H1 (cell line): ENCODE data around the gene VPS35L. TPM values are rescaled to one million over a fixed set of nuclear protein-coding genes. Genes with fewer than 3 reads are reported as not detected.
A peak's percentile ranks its signal among the peaks of the same experiment; 100 is the strongest.

Experiments used
- CTCF ChIA-PET: fragments of 300-600 bp; sonication (Branson Sonifier 250); formaldehyde crosslinking; loops from one replicate; lab custom pipeline; 2021; ENCODE audit not compliant: partially characterized antibody; lab: Charles Lee
- POLR2A ChIA-PET: fragments of 300-600 bp; sonication (Branson Sonifier 250); formaldehyde crosslinking; loops from one replicate; lab custom pipeline; 2021; ENCODE audit warnings: inconsistent platforms; ENCODE audit not compliant: partially characterized antibody; lab: Charles Lee
- DNase-seq, 2 experiments: peaks; one replicate each; pipeline versions ENCODE4 v3.0.0 to v3.0.0-alpha.2; 2010 to 2022; ENCODE audit warnings: low spot score in 2 of 2, low read depth in 1 of 2, mixed read lengths in 1 of 2
- FAIRE-seq: peaks from 2 replicates; lab custom pipeline; 2011; peaks lifted over from hg19 to GRCh38; lab: Jason Lieb, UNC
- H2AFZ ChIP-seq: 2 replicates; pipeline ENCODE4 v1.8.1; 2012; ENCODE audit warnings: low read length, inconsistent platforms
- H2AK5ac ChIP-seq: 2 replicates; pipeline ENCODE4 v1.6.1; 2013; ENCODE audit warnings: low read depth, low read length
- H2BK120ac ChIP-seq: replicated peaks from 2 replicates; pipeline ENCODE3; 2013; ENCODE audit warnings: low read depth, low read length, inconsistent platforms
- H2BK12ac ChIP-seq: 2 replicates; pipeline ENCODE4 v1.6.1; 2013; ENCODE audit warnings: low read depth, low read length
- H2BK15ac ChIP-seq: 2 replicates; pipeline ENCODE4 v1.6.1; 2013; ENCODE audit warnings: low read length
- H2BK20ac ChIP-seq: 2 replicates; pipeline ENCODE4 v1.6.1; 2013; ENCODE audit warnings: low read length
- H2BK5ac ChIP-seq: 2 replicates; pipeline ENCODE4 v1.6.1; 2013; ENCODE audit warnings: low read depth, low read length
- H3K14ac ChIP-seq: 2 replicates; pipeline ENCODE4 v1.6.1; 2013; ENCODE audit warnings: inconsistent platforms; ENCODE audit not compliant: insufficient read length
- H3K18ac ChIP-seq: 2 replicates; pipeline ENCODE4 v1.6.1; 2013; ENCODE audit warnings: low read length; ENCODE audit errors: extremely low read depth
- H3K23ac ChIP-seq: 2 replicates; pipeline ENCODE4 v1.6.1; 2013; ENCODE audit warnings: inconsistent platforms; ENCODE audit not compliant: insufficient read length
- H3K23me2 ChIP-seq: 2 replicates; pipeline ENCODE4 v1.6.1; 2013; ENCODE audit warnings: low read depth, low read length
- H3K27ac ChIP-seq: 2 replicates; pipeline ENCODE4 v1.6.1; 2011; ENCODE audit warnings: low read depth, low read length, inconsistent platforms
- H3K27me3 ChIP-seq, 4 experiments: replicated peaks in 1 of 4; 1 replicate in 1 of 4; 2 replicates in 3 of 4; pipeline versions ENCODE4 v1.6.1 to v1.8.1; 2011 to 2013; ENCODE audit warnings: low read length in 3 of 4, mild to moderate bottlenecking in 3 of 4, inconsistent platforms in 2 of 4, mixed read lengths in 2 of 4, moderate library complexity in 1 of 4; ENCODE audit not compliant: control insufficient read depth in 3 of 4, insufficient read depth in 3 of 4; ENCODE audit errors: extremely low read depth in 1 of 4
- H3K36me3 ChIP-seq, 4 experiments: 2 replicates each; pipeline versions ENCODE4 v1.6.1 to v1.8.1; 2011 to 2013; ENCODE audit warnings: mild to moderate bottlenecking in 4 of 4, low read length in 3 of 4, moderate library complexity in 2 of 4, control low read depth in 1 of 4, inconsistent platforms in 1 of 4; ENCODE audit not compliant: insufficient read depth in 4 of 4, control insufficient read depth in 2 of 4
- H3K4ac ChIP-seq: replicated peaks from 2 replicates; pipeline ENCODE3; 2013; ENCODE audit warnings: low read length, low read depth, mixed read lengths, inconsistent platforms; ENCODE audit not compliant: insufficient read length
- H3K4me1 ChIP-seq, 4 experiments: replicated peaks in 1 of 4; 1 replicate in 1 of 4; 2 replicates in 3 of 4; pipeline versions ENCODE4 v1.6.1 to v1.8.1; 2011 to 2013; ENCODE audit warnings: low read length in 3 of 4, inconsistent platforms in 2 of 4, mixed read lengths in 1 of 4; ENCODE audit not compliant: insufficient read depth in 4 of 4, control insufficient read depth in 3 of 4
- H3K4me2 ChIP-seq, 2 experiments: 2 replicates each; pipeline versions ENCODE4 v1.6.1 to v1.8.1; 2011 to 2013; ENCODE audit warnings: low read depth in 2 of 2, low read length in 2 of 2, control low read depth in 1 of 2, inconsistent platforms in 1 of 2, mild to moderate bottlenecking in 1 of 2; ENCODE audit not compliant: insufficient read depth in 1 of 2
- H3K4me3 ChIP-seq, 4 experiments: fragments of 200-600, 300-600 bp in 1 of 4; sonication (generic), shearing (Covaris generic), sonication (Bioruptor Twin) in 1 of 4; 2 replicates each; pipeline versions ENCODE4 v1.5.1 to v1.8.1; 2011 to 2016; ENCODE audit warnings: low read length in 4 of 4, low read depth in 3 of 4, control low read depth in 2 of 4, inconsistent platforms in 2 of 4, mild to moderate bottlenecking in 2 of 4, mixed read lengths in 1 of 4, moderate library complexity in 1 of 4; ENCODE audit not compliant: insufficient read depth in 2 of 4; ENCODE audit errors: extremely low read depth in 1 of 4
- H3K56ac ChIP-seq: replicated peaks from 2 replicates; pipeline ENCODE3; 2013; ENCODE audit warnings: low read depth, mild to moderate bottlenecking, mixed read lengths, low read length, inconsistent platforms; ENCODE audit not compliant: insufficient read length
- H3K79me1 ChIP-seq: 2 replicates; pipeline ENCODE4 v1.6.1; 2013; ENCODE audit warnings: low read depth, low read length, control low read depth
- H3K79me2 ChIP-seq, 2 experiments: 2 replicates each; pipeline versions ENCODE4 v1.6.1 to v1.8.1; 2012 to 2013; ENCODE audit warnings: low read length in 2 of 2, mild to moderate bottlenecking in 2 of 2, inconsistent platforms in 1 of 2; ENCODE audit not compliant: insufficient read depth in 2 of 2, control insufficient read depth in 1 of 2
- H3K9ac ChIP-seq, 4 experiments: replicated peaks in 1 of 4; 1 replicate in 1 of 4; 2 replicates in 3 of 4; pipeline versions ENCODE4 v1.6.1 to v1.8.1; 2011 to 2013; ENCODE audit warnings: low read depth in 3 of 4, low read length in 3 of 4, control low read depth in 2 of 4, mild to moderate bottlenecking in 2 of 4, moderate library complexity in 2 of 4, inconsistent platforms in 1 of 4; ENCODE audit errors: extremely low read depth in 1 of 4
- H3K9me3 ChIP-seq, 2 experiments: 2 replicates each; pipeline versions ENCODE4 v1.6.1 to v1.8.1; 2012 to 2013; ENCODE audit warnings: mild to moderate bottlenecking in 2 of 2, moderate library complexity in 2 of 2, control low read depth in 1 of 2, inconsistent platforms in 1 of 2, low read depth in 1 of 2, low read length in 1 of 2, mixed read lengths in 1 of 2; ENCODE audit not compliant: insufficient read depth in 2 of 2
- H4K20me1 ChIP-seq, 2 experiments: replicated peaks in 1 of 2; 2 replicates each; pipeline versions ENCODE3 to v1.8.1; 2011 to 2013; ENCODE audit warnings: inconsistent platforms in 2 of 2, low read length in 2 of 2, mild to moderate bottlenecking in 1 of 2; ENCODE audit not compliant: insufficient read depth in 2 of 2, control insufficient read depth in 1 of 2
- H4K5ac ChIP-seq: 2 replicates; pipeline ENCODE4 v1.6.1; 2013; ENCODE audit warnings: low read length, low read depth, mixed read lengths, inconsistent platforms; ENCODE audit not compliant: insufficient read length
- H4K8ac ChIP-seq: 2 replicates; pipeline ENCODE4 v1.8.0; 2013; ENCODE audit warnings: mild to moderate bottlenecking, moderate library complexity, low read length, inconsistent platforms; ENCODE audit not compliant: insufficient read depth; ENCODE audit errors: extremely low read depth
- H4K91ac ChIP-seq: replicated peaks from 2 replicates; pipeline ENCODE3; 2013; ENCODE audit warnings: low read length, mixed read lengths, inconsistent platforms; ENCODE audit not compliant: insufficient read length
- ASH2L ChIP-seq: fragments of 200-600, 300-600 bp; sonication (generic); IDR thresholded peaks from one replicate; pipeline ENCODE4 v1.7.1; 2017; ENCODE audit warnings: low read length
- CEBPB ChIP-seq: IDR thresholded peaks from 2 replicates; pipeline ENCODE4 v1.6.1; 2012; ENCODE audit warnings: low read depth, low read length
- CHD1 ChIP-seq: IDR thresholded peaks from 2 replicates; pipeline ENCODE4 v1.6.1; 2012; ENCODE audit warnings: low read depth, low read length, improper control_type of control experiment
- CREB1 ChIP-seq: IDR thresholded peaks from 2 replicates; pipeline ENCODE4 v1.6.1; 2012; ENCODE audit warnings: inconsistent platforms
- EGR1 ChIP-seq: IDR thresholded peaks from 2 replicates; pipeline ENCODE4 v1.6.1; 2011; ENCODE audit warnings: low read depth, low read length, borderline replicate concordance
- HDAC2 ChIP-seq, 2 experiments: fragments of 300-600 bp in 1 of 2; sonication (generic) in 1 of 2; IDR thresholded peaks; 2 replicates each; pipeline ENCODE4 v1.6.1; 2011 to 2012; ENCODE audit warnings: low read depth in 2 of 2, low read length in 2 of 2, mild to moderate bottlenecking in 2 of 2, moderate library complexity in 2 of 2, borderline replicate concordance in 1 of 2, inconsistent platforms in 1 of 2
- NANOG ChIP-seq: IDR thresholded peaks from 2 replicates; pipeline ENCODE4 v1.6.1; 2011; ENCODE audit warnings: low read length, low read depth, mild to moderate bottlenecking, inconsistent platforms; ENCODE audit not compliant: insufficient read depth, poor library complexity, severe bottlenecking
- PHF8 ChIP-seq: fragments of 200-600 bp; sonication (generic); conservative IDR thresholded peaks from 2 replicates; pipeline ENCODE4 v1.7.1; 2012; ENCODE audit warnings: low read depth, mild to moderate bottlenecking, inconsistent platforms, low read length, moderate library complexity
- SAP30 ChIP-seq: fragments of 300-600 bp; sonication (generic); IDR thresholded peaks from 2 replicates; pipeline ENCODE4 v1.7.1; 2012; ENCODE audit warnings: low read length, moderate library complexity, mild to moderate bottlenecking, inconsistent platforms; ENCODE audit not compliant: insufficient read depth, insufficient replicate concordance
- SIX5 ChIP-seq: IDR thresholded peaks from 2 replicates; pipeline ENCODE4 v1.6.1; 2011; ENCODE audit warnings: mild to moderate bottlenecking, low read depth, low read length
- SP1 ChIP-seq: IDR thresholded peaks from 2 replicates; pipeline ENCODE4 v1.6.1; 2011; ENCODE audit warnings: low read depth, low read length
- SRF ChIP-seq: IDR thresholded peaks from 2 replicates; pipeline ENCODE4 v1.6.1; 2011; ENCODE audit warnings: mild to moderate bottlenecking, low read depth, low read length, moderate library complexity
- TAF1 ChIP-seq: IDR thresholded peaks from 2 replicates; pipeline ENCODE4 v1.6.1; 2011; ENCODE audit warnings: mild to moderate bottlenecking, low read depth, low read length
- WGBS, 2 experiments: shearing (Covaris generic) in 1 of 2; methylation state at CpG; one replicate each; pipeline versions ENCODE4 v1.1.6 to v1.1.7; 2013 to 2015; ENCODE audit warnings: low lambda C conversion rate in 2 of 2, mixed read lengths in 2 of 2, inconsistent platforms in 1 of 2, low coverage in 1 of 2, missing lambda C conversion rate in 1 of 2; ENCODE audit not compliant: insufficient replicate concordance in 2 of 2, insufficient coverage in 1 of 2, insufficient read length in 1 of 2; ENCODE audit errors: extremely low coverage in 1 of 2, missing lambda C conversion rate in 1 of 2; 5-methylcytosine and 5-hydroxymethylcytosine counted together
- polyA plus RNA-seq, 7 experiments: library from polyadenylated mRNA; depleted of rRNA in 3 of 7; stranded (reverse) in 5 of 7; unstranded in 2 of 7; fragments of >200 nt in 5 of 7; fragments of 200-250 nt in 2 of 7; gene quantifications; 1 replicate in 5 of 7; 2 replicates in 1 of 7; 4 replicates in 1 of 7; pipeline versions ENCODE4 v1.2.1 to v1.2.3, GENCODE V29; 2011 to 2013; ENCODE audit warnings: missing spikeins in 2 of 7, mixed read lengths in 2 of 7
- total RNA-seq: library from RNA; stranded (reverse); fragmentation: NEBNext Ultra II Directional; extraction: Animal tissue kit (Norgen Biotek cat#: 25700); gene quantifications from 2 replicates; pipeline ENCODE4 v1.2.1, GENCODE V29; 2021

VPS35L gene
- total and polyA plus RNA-seq, 2 of the 8 experiments (the other 6 are each of a cell fraction or from before 2014, with no cell fraction given): 31.5 to 57.1 TPM

DNA sequence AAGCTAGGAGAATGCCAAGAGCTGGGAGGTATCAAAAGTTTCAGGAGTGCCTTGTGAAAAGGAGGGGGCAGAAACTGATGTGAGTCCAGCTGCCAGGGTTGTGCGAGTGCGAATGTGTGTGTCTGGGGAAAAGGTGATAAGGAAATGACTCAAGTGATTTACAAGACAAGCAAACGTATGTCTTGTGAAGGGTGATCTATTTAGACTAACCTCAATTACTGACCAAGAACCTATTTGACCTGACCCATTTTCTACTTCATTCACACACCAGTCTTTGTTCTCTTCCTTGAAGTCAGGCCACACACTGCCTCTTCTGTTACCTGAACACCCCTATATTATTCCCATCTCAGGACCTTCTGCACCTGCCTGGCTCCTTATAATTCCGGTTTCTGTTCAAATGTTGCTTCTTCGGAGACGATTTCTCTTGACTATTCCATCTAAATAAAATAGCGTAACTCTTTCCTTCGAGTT, 34.6 kb upstream of the VPS35L start:
- H2BK120ac ChIP-seq: no peak overlapping the region
- H3K56ac ChIP-seq: no peak overlapping the region
- FAIRE-seq (no peak), DNase-seq (no peak)
- peaks cover 5 to 17% (median 11%) of the 10 kb centered on the region in 4 experiments; a peak in 6 of 7 replicates for H3K4me1 ChIP-seq
- H3K27ac ChIP-seq: no peak overlapping the region
- peak overlapping the region; percentile 85 to 92 (median 88) for H3K4me3 ChIP-seq
- H4K5ac ChIP-seq: no peak overlapping the region
- no peak overlapping the region; the same call in 1 of the 2 replicates for H2AK5ac ChIP-seq
- ChIA-PET CTCF (interaction anchor here (1.0 to 1.1 kb wide), 2 partner anchors 13 to 304 kb away, joined by 3 to 5 read pairs; no protein-coding TSS in a partner anchor), POLR2A (interaction anchor here (0.6 to 2.2 kb wide), 6 partner anchors 8 to 198 kb away, joined by 3 to 13 read pairs (median 4); partner anchors contain the start of genes IQCK and VPS35L)
- H3K27me3 ChIP-seq: no peaks in the 10 kb centered on the region
- peaks cover 5% of the 10 kb centered on the region; the same call in 1 of the 2 replicates for H3K79me1 ChIP-seq
- peaks cover 0 to 18% (median 8%) of the 10 kb centered on the region in 4 experiments; a peak in 5 of 8 replicates for H3K36me3 ChIP-seq
- no peaks in the 10 kb centered on the region for H3K9me3 ChIP-seq
- no peak overlapping the region for H3K4ac ChIP-seq
- H4K91ac ChIP-seq: no peak overlapping the region
- H2BK12ac ChIP-seq: no peak overlapping the region
- no peak overlapping the region for H2BK15ac ChIP-seq
- no peak overlapping the region for H3K18ac ChIP-seq
- H2AFZ ChIP-seq: no peak overlapping the region
- H3K79me2 ChIP-seq: peaks cover 3 to 57% of the 10 kb centered on the region in 2 experiments; a peak in 3 of 4 replicates
- peaks cover 8% of the 10 kb centered on the region for H3K23me2 ChIP-seq
- H3K4me2 ChIP-seq: peak overlapping the region; percentile 81 to 97
- no peak overlapping the region for H3K23ac ChIP-seq
- no peak overlapping the region for H4K8ac ChIP-seq
- H2BK5ac ChIP-seq: no peak overlapping the region; the same call in 1 of the 2 replicates
- 39% methylated on average over 8 of the region's 8 CpGs; no CpG with 5 or more reads in 1 of the 2 experiments for WGBS, 2 experiments
- H3K9ac ChIP-seq: peak overlapping the region in 3 of 4 experiments; percentile 81 to 86 (median 82); a peak in 4 of 7 replicates
- H3K14ac ChIP-seq: no peak overlapping the region
- peaks cover 2 to 4% of the 10 kb centered on the region in 2 experiments for H4K20me1 ChIP-seq
- no peak overlapping the region for H2BK20ac ChIP-seq
- TF ChIP-seq NANOG: no peak
- TF ChIP-seq SRF: no peak
- TF ChIP-seq EGR1: no peak
- no peak for TF ChIP-seq CREB1
- no peak for TF ChIP-seq TAF1
- TF ChIP-seq ASH2L: no peak
- no peak for TF ChIP-seq CHD1
- TF ChIP-seq PHF8: no peak
- no peak for TF ChIP-seq SAP30
- TF ChIP-seq SIX5: no peak
- TF ChIP-seq CEBPB: no peak
- no peak for TF ChIP-seq SP1
- no peak for TF ChIP-seq HDAC2 (IDR thresholded peaks at IDR 0.05; ENCODE audit: borderline replicate concordance in 1 of 2, low read depth in 2 of 2, low read length in 2 of 2)
